HG03108 (cell line): ENCODE data around the gene HBG1.
"Not testable (repeated sequence)": the region's sequence is repeated elsewhere in the genome, so short reads cannot be mapped to it uniquely, and the experiment has no call there.

ENCODE experiments used
- ATAC-seq: cut with Tn5 transposase; IDR thresholded peaks from one replicate; pipeline ENCODE4 v1.9.1; 2021; ENCODE audit warnings: moderate library complexity; ENCODE audit not compliant: unreplicated experiment

Gene HBG1

GRCh38 chr11:5248498-5248897 is 1.2 kb downstream of the HBG1 start:
- ATAC-seq = not testable (repeated sequence)

DNA sequence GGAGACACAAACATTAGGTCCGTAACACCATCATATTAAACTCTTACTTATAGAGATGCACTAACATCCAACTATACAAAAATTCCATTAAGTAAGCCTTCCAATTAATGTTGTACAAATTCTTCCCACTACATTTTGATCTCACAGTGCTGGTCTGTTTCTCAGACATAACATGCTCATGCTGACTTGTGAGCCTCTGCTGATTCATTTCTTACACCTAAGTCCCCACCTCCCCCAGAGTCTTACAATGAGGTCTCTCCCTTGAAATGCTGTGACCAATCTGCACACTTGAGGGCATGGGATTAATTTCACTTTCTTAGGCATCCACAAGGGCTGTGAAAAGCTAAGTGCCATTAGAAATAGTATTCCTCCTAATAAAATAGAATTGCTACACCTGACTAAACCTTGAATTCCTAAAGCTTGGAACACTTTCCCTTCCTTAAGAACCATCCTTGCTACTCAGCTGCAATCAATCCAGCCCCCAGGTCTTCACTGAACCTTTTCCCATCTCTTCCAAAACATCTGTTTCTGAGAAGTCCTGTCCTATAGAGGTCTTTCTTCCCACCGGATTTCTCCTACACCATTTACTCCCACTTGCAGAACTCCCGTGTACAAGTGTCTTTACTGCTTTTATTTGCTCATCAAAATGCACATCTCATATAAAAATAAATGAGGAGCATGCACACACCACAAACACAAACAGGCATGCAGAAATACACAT is 2.0 kb downstream of the HBG1 start:
- ATAC-seq = no peak

- no peak for ATAC-seq
These were observed 2.7 kb downstream of the HBG1 start for GRCh38 chr11:5246772-5247471.

- no peak for ATAC-seq
These were observed 4.5 kb downstream of the HBG1 start for GRCh38 chr11:5245155-5245554.

GRCh38 chr11:5243816-5244180 is 5.9 kb downstream of the HBG1 start:
- ATAC-seq = no peak

- no peak for ATAC-seq
These were observed 6.5 kb downstream of the HBG1 start for GRCh38 chr11:5242933-5243815.

DNA sequence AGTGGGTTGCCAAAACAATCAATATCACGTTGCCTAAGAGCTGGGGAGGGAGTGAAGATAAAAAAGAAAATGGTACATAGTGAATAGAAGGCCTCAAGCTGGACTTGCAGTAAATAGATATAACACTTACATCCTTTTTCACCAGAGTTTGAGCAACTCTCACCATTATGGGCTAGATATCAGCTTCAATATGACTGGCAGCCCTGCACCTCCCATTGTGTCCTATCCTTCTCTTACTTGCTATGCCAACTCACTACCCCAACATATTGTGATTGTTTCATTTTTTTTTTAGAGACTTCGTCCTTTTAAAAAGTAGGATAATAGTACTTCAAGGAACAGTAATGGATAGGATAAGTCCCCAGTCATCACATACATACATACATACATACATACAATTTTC is 7.4 kb downstream of the HBG1 start:
- no peak for ATAC-seq

GRCh38 chr11:5241458-5241857 is 8.2 kb downstream of the HBG1 start:
- no peak for ATAC-seq

DNA sequence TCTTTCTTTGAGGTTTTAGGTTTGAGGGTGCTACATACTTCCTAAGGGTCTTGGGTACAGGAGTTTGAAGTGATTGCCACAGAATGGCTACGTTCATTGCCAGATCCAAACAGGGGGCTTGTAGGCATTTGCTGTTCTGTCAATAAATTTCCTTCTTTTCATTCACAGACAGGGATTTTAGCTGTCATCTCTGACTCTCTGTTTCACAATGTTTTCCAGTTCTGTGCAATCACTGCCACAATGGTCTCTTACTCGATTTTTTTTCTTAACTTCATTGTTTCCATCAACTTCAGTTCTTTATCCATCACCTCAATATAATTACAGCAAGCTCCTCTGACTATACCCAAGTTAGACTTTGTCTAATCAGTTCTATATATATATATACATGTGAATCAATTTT is 9.2 kb downstream of the HBG1 start:
- ATAC-seq = no peak

GRCh38 chr11:5240056-5240455 is 9.6 kb downstream of the HBG1 start:
- no peak for ATAC-seq

- no peak for ATAC-seq
These were observed 10.6 kb downstream of the HBG1 start for GRCh38 chr11:5239046-5239445.

GRCh38 chr11:5238486-5238885 is 11.2 kb downstream of the HBG1 start:
- no peak for ATAC-seq

DNA sequence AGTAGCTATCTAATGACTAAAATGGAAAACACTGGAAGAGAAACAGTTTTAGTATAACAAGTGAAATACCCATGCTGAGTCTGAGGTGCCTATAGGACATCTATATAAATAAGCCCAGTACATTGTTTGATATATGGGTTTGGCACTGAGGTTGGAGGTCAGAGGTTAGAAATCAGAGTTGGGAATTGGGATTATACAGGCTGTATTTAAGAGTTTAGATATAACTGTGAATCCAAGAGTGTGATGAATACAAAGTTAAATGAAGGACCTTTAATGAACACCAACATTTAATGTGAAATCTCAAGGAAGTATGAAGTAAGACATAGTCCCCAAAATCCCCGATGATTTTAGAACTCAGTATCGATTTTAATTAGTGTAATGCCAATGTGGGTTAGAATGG is 12.2 kb downstream of the HBG1 start:
- ATAC-seq = no peak

- no peak for ATAC-seq
These were observed 14.1 kb downstream of the HBG1 start for GRCh38 chr11:5235364-5236095.

GRCh38 chr11:5234381-5234834 is 15.2 kb downstream of the HBG1 start, which contains the start of gene HBD:
TSS of gene HBD (minus strand) at chr11:5234483. CDS start at chr11:5234433, 50 bp downstream.
- peak; percentile 78 for ATAC-seq

DNA sequence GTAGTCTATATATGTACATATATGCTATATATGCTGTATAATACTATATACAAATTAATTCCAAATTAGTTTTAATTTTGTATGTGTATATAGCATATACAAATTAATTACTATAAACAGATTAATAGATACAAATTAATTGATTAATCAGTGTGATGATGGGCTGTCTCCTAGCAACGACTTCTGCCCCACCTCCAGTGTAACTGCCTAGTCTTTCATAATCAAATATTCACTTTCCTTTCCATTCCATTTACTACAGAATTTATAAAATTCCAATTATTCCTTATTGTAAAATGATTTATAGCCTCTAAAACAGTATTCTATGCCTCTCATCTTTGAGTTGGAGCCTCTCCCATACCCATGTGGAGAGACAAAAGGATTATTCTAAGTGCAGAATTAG is 16.4 kb downstream of the HBG1 start:
- ATAC-seq = no peak

GRCh38 chr11:5232821-5233220 is 16.8 kb downstream of the HBG1 start:
- ATAC-seq = no peak

- no peak for ATAC-seq
These were observed 17.5 kb downstream of the HBG1 start for GRCh38 chr11:5232176-5232575.

DNA sequence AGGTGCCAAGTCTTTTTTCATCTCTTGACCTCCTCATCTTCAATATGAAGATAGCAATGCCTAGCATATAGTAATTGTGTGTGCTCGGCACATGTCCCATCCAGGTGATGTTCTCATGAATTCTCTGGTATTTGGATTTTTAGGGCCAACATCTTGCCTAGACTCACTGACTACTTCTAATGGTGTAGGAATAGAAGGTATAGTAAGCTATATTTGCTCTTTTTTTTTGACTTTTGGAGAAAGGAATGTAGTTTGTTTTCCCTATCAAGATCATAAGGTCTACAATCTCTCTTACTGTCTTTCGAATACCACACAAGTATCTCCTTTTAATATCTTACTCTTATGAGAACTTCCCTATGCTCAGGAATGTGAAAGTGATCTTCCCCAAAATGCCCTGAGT is 18.5 kb downstream of the HBG1 start:
- ATAC-seq = no peak

GRCh38 chr11:5230266-5230665 is 19.4 kb downstream of the HBG1 start:
- no peak for ATAC-seq

DNA sequence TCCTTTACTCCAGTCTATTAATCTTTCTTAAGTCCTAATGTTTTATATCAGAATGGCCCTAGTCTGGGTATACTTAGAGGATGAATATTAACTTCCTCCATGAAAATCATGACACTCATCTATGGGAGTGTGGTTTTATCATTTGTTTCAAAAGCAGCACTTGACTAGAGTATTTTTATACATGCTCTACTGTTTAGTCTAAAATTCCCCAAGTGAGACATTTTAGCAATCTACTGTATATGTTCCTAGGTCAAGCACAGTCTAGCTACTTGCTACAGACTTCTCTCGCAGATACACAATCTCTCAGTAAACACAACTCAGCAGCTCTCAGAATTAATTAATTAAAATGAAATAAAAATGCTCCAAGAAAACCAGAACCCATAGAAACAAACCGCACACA is 19.9 kb downstream of the HBG1 start:
- no peak for ATAC-seq
